Glutamatergic neuron (in vitro differentiated cells): Measurements from ENCODE around the gene VASH1. TPM values are rescaled to one million over a fixed set of nuclear protein-coding genes. Genes with fewer than 3 reads are reported as not detected.

ENCODE experiments used
- DNase-seq: peaks from one replicate; pipeline ENCODE4 v3.0.0; 2022
- H3K27ac Mint-ChIP-seq: one replicate; pipeline ENCODE4 v1.8.0; 2020; ENCODE audit warnings: mild to moderate bottlenecking, mixed read lengths, inconsistent platforms; ENCODE audit not compliant: unreplicated experiment
- H3K27me3 Mint-ChIP-seq: one replicate; pipeline ENCODE4 v1.8.0; 2020; ENCODE audit warnings: mild to moderate bottlenecking, moderate library complexity, mixed read lengths, inconsistent platforms; ENCODE audit not compliant: unreplicated experiment
- H3K36me3 Mint-ChIP-seq: one replicate; pipeline ENCODE4 v1.8.0; 2020; ENCODE audit warnings: mild to moderate bottlenecking, mixed read lengths, inconsistent platforms; ENCODE audit not compliant: unreplicated experiment
- H3K4me1 Mint-ChIP-seq: one replicate; pipeline ENCODE4 v1.8.0; 2020; ENCODE audit warnings: mild to moderate bottlenecking, low read depth, mixed read lengths, inconsistent platforms; ENCODE audit not compliant: unreplicated experiment
- H3K4me3 Mint-ChIP-seq: one replicate; pipeline ENCODE4 v1.8.0; 2020; ENCODE audit warnings: mild to moderate bottlenecking, mixed read lengths, inconsistent platforms; ENCODE audit not compliant: unreplicated experiment
- H3K9me3 Mint-ChIP-seq: one replicate; pipeline ENCODE4 v1.8.0; 2020; ENCODE audit warnings: mild to moderate bottlenecking, moderate library complexity, mixed read lengths, inconsistent platforms; ENCODE audit not compliant: unreplicated experiment
- total RNA-seq: library from RNA; stranded (reverse); fragmentation: NEBNext Ultra II Directional; extraction: Animal tissue kit (Norgen Biotek cat#: 25700); gene quantifications from one replicate; pipeline ENCODE4 v1.2.1, GENCODE V29; 2021; ENCODE audit not compliant: unreplicated experiment
- TF ChIP-seq, protein P1 (sequence below): fragments of 200-600 bp; sonication (generic); IDR thresholded peaks from one replicate; pipeline ENCODE4 v1.5.0; 2021; ENCODE audit not compliant: partially characterized antibody, unreplicated experiment

The VASH1 gene
- total RNA-seq, 1 donor from 2014 or later: 149 TPM

DNA sequence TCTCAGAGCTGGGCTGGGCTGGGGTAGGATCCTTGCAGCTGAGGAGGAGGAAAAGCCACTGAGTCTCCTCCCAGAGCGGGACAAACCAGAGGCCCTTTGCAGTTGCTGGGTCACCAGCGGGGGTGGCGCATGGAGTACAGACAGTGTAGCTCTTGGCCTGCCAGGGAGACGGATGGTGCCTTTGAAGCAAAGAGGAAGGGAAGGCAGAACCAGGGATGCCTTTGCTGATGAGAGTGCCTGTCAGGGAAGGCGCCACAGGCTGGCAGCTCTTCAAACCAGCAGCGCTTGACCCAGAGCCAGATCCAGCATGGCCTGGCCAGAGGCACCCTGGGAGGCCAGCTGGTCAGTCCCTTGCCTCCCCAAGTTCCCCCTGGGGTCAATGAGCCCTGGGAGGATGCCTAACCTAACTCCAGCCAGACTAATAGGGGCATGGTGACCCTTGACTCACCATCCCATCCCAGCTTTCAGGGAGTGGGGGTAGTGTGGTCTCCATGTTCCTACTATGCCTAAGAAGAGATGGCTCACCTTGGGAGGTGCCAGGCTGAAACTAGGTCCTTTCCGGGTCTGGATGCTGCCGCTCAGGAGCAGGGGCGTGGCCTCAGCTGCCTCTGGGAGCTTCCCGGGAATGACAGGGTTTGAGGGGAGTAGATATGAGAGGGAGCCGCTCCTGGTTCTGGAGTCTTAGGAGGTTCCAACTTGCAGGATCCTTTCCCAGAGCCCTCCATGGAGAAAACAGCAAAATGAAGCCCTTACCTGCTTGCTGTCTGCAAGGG, 19.8 kb downstream of the VASH1 start:
- DNase-seq: no peak
- H3K4me1 Mint-ChIP-seq: peaks cover 20% of the 10 kb centered on the region
- no peak overlapping the region for H3K27ac Mint-ChIP-seq
- H3K36me3 Mint-ChIP-seq: no peaks in the 10 kb centered on the region
- H3K4me3 Mint-ChIP-seq: no peak overlapping the region
- peaks cover 10% of the 10 kb centered on the region for H3K27me3 Mint-ChIP-seq
- H3K9me3 Mint-ChIP-seq: peaks cover 9% of the 10 kb centered on the region
- TF ChIP-seq, protein P1, sequence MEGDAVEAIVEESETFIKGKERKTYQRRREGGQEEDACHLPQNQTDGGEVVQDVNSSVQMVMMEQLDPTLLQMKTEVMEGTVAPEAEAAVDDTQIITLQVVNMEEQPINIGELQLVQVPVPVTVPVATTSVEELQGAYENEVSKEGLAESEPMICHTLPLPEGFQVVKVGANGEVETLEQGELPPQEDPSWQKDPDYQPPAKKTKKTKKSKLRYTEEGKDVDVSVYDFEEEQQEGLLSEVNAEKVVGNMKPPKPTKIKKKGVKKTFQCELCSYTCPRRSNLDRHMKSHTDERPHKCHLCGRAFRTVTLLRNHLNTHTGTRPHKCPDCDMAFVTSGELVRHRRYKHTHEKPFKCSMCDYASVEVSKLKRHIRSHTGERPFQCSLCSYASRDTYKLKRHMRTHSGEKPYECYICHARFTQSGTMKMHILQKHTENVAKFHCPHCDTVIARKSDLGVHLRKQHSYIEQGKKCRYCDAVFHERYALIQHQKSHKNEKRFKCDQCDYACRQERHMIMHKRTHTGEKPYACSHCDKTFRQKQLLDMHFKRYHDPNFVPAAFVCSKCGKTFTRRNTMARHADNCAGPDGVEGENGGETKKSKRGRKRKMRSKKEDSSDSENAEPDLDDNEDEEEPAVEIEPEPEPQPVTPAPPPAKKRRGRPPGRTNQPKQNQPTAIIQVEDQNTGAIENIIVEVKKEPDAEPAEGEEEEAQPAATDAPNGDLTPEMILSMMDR: no peak

DNA sequence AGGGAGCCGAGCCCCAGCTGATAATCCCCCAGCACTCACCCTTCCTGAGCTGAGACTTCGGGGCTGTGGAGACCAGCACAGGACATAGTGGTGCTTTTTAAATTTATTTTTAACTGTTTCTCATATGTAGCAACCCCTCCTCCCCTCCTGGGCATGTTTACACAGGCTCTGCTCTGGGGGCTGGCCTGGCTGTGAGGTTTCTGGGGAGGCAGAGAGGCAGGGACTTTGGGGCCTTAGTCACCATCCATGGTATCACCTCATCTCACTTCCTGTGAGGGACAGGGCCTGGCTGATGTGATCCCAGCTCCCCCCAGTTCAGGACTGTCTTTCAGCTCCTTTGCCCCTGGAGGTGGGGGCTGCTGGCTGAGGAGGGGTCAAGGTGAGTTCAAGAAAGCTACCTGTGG, 20.4 kb downstream of the VASH1 start:
- H3K27me3 Mint-ChIP-seq: peaks cover 13% of the 10 kb centered on the region
- no peak for DNase-seq
- TF ChIP-seq, protein P1: no peak
- no peaks in the 10 kb centered on the region for H3K36me3 Mint-ChIP-seq
- no peak overlapping the region for H3K27ac Mint-ChIP-seq
- H3K9me3 Mint-ChIP-seq: peaks cover 7% of the 10 kb centered on the region
- peaks cover 23% of the 10 kb centered on the region for H3K4me1 Mint-ChIP-seq
- H3K4me3 Mint-ChIP-seq: no peak overlapping the region

DNA sequence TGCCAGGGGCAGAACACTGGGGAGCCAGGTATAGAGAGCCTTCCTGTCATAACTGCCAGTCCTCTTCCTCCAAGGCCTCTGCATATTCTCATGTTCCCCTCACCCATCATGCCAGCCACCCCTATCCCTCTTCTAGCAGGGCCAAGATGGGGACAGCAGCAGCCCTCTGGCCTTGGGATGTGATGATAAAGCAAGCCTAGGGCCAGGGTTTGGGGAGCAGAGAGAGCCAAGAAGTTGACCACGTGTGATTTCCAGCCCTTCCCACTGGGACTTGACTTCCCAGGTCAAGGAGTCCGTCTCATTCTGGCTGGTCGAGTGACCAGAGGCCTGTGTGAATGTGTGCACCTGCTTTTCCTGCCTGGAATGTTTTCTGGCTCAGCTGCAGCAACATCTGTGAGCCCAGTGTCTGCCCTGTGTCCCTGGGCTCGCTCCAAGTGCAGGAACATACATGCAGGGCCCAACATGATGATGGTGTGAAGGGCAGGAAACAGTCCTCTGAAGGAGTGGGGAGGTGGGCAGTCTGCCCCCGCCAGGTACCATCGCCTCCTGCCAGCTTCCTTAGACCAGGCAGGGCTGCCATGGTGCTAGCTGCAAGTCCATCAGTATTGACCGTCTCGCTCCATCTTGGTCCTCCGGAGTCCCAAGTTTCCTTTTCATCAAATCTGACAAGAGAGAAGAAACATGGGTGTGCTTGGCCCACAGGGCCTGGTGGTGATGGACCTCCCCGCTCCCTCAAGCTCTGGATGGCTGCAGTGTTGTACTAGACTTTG, 21.0 kb downstream of the VASH1 start:
- H3K9me3 Mint-ChIP-seq: peaks cover 7% of the 10 kb centered on the region
- H3K4me3 Mint-ChIP-seq: no peak overlapping the region
- no peak for DNase-seq
- H3K36me3 Mint-ChIP-seq: no peaks in the 10 kb centered on the region
- TF ChIP-seq, protein P1: no peak
- H3K27ac Mint-ChIP-seq: no peak overlapping the region
- peaks cover 28% of the 10 kb centered on the region for H3K4me1 Mint-ChIP-seq
- H3K27me3 Mint-ChIP-seq: peaks cover 13% of the 10 kb centered on the region

DNA sequence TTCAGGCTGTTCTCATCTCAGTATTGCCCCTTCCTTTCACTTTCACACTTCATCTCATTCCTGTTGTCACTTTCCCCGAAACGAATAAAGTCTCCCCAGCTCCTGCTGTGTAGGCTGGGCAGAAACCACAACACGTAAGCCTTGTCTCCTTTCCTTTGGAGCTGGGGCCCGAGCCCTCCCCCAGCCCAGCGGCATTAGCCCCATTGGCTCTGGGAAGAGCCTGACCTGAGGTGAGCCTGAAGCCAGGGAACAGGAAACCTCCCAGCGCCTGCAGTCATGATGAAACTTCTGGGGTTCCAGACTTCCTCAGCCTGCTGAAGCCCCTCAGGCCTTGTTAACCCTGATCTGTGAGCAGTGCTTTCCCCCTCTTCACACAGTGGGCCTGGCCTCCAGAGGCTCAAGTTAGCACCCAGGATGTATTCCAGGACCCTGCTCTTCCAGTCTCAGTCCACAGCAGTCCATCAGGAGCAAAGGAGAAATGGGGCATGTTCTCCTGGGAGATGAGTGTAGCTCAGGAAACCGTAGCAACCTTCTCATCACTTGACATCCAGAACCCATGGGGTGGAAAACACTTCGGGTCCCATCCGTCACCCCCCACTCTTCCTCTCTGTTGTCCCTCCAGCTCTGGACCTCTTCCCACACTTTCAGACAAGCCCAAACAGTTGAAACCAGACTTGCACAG, 21.8 kb downstream of the VASH1 start:
- H3K4me3 Mint-ChIP-seq: no peak overlapping the region
- peaks cover 10% of the 10 kb centered on the region for H3K27me3 Mint-ChIP-seq
- peaks cover 28% of the 10 kb centered on the region for H3K4me1 Mint-ChIP-seq
- H3K36me3 Mint-ChIP-seq: no peaks in the 10 kb centered on the region
- peaks cover 7% of the 10 kb centered on the region for H3K9me3 Mint-ChIP-seq
- no peak for DNase-seq
- H3K27ac Mint-ChIP-seq: no peak overlapping the region
- TF ChIP-seq, protein P1: no peak
